HG02970 (cell line): ENCODE measurements around the gene DHRS2.
A peak's percentile ranks its signal among the peaks of the same experiment; 100 is the strongest.
"Not testable (repeated sequence)": the region's sequence is repeated elsewhere in the genome, so short reads cannot be mapped to it uniquely, and the experiment has no call there.

ENCODE experiments used
- ATAC-seq: cut with Tn5 transposase; IDR thresholded peaks from one replicate; pipeline ENCODE4 v1.9.1; 2021; ENCODE audit warnings: mild to moderate bottlenecking, moderate library complexity, moderate number of reproducible peaks; ENCODE audit not compliant: unreplicated experiment, low FRiP score

The DHRS2 gene

GRCh38 chr14:23636317-23637211 is at the start of gene DHRS2:
Gene DHRS2 (plus strand): TSS chr14:23636364. CDS start chr14:23638865, 2,501 bp downstream.
- no peak for ATAC-seq

- peak; percentile 79 for ATAC-seq
Observed at GRCh38 chr14:23588884-23589598, 47.1 kb upstream of the DHRS2 start.

- ATAC-seq = no peak
Observed at GRCh38 chr14:23589606-23590005, 46.6 kb upstream of the DHRS2 start.

- no peak for ATAC-seq
Observed at GRCh38 chr14:23590198-23590597, 46.0 kb upstream of the DHRS2 start.

- ATAC-seq = not testable (repeated sequence)
Observed at GRCh38 chr14:23594191-23594590, 42.0 kb upstream of the DHRS2 start.

- ATAC-seq = no peak
Observed at GRCh38 chr14:23600322-23600707, 35.8 kb upstream of the DHRS2 start.

GRCh38 chr14:23600806-23601205 is 35.4 kb upstream of the DHRS2 start:
- ATAC-seq = no peak

GRCh38 chr14:23601424-23601823 is 34.7 kb upstream of the DHRS2 start:
- ATAC-seq = no peak

- no peak for ATAC-seq
Observed at GRCh38 chr14:23601845-23602180, 34.4 kb upstream of the DHRS2 start.

- ATAC-seq = no peak
Observed at GRCh38 chr14:23602181-23603095, 33.7 kb upstream of the DHRS2 start.

GRCh38 chr14:23603103-23603502 is 33.1 kb upstream of the DHRS2 start:
- ATAC-seq = no peak

GRCh38 chr14:23604148-23604547 is 32.0 kb upstream of the DHRS2 start:
- ATAC-seq = no peak

- ATAC-seq = no peak
Observed at GRCh38 chr14:23604675-23605170, 31.4 kb upstream of the DHRS2 start.

GRCh38 chr14:23605931-23606585 is 30.1 kb upstream of the DHRS2 start:
- peak; percentile 86 for ATAC-seq

GRCh38 chr14:23608454-23608853 is 27.7 kb upstream of the DHRS2 start:
- no peak for ATAC-seq

- no peak for ATAC-seq
Observed at GRCh38 chr14:23609001-23609400, 27.2 kb upstream of the DHRS2 start.

GRCh38 chr14:23609411-23610089 is 26.6 kb upstream of the DHRS2 start:
- ATAC-seq = not testable (repeated sequence)

- ATAC-seq = no peak
Observed at GRCh38 chr14:23610090-23610814, 25.9 kb upstream of the DHRS2 start.

- no peak for ATAC-seq
Observed at GRCh38 chr14:23610815-23611289, 25.3 kb upstream of the DHRS2 start.
